ENCODE results near the gene SEMA5B.

SEMA5B gene

GRCh38 chr3:122967356-122967755 lies 60.2 kb downstream of the SEMA5B start:
- Histone ChIP-seq H3K4me1 (ENCODE audit: insufficient read depth, low read length, severe bottlenecking) (no peaks in the 10 kb centered on the region), H2AFZ (ENCODE audit: low read length) (no peak overlapping the region), H3K9ac (ENCODE audit: low read length) (no peak overlapping the region), H3K9me3 (ENCODE audit: low read length) (no peaks in the 10 kb centered on the region), H4K20me1 (ENCODE audit: insufficient read depth, low read length) (no peaks in the 10 kb centered on the region), H3K9me2 (ENCODE audit: low read depth, low read length) (no peaks in the 10 kb centered on the region), H3K36me3 (ENCODE audit: insufficient read depth, low read length) (no peaks in the 10 kb centered on the region), H3F3A (ENCODE audit: insufficient read depth, low read length) (no peaks in the 10 kb centered on the region), H3K4me3 (ENCODE audit: low read depth, low read length, poor library complexity, severe bottlenecking) (no peak overlapping the region), H3K79me2 (ENCODE audit: insufficient read depth, low read length) (no peaks in the 10 kb centered on the region), H3K27me3 (ENCODE audit: insufficient read depth, low read length) (peaks cover 5% of the 10 kb centered on the region; the same call in 1 of the 2 replicates), H3K27ac (ENCODE audit: low read depth, low read length, poor library complexity, severe bottlenecking) (no peak overlapping the region), H3K4me2 (ENCODE audit: low read length) (no peak overlapping the region)
- no peak for TF ChIP-seq CTCF (IDR thresholded peaks at IDR 0.05; ENCODE audit: low read length)
- TF ChIP-seq EZH2 (IDR thresholded peaks at IDR 0.05; ENCODE audit: borderline replicate concordance, low read length), result no peak

DNA sequence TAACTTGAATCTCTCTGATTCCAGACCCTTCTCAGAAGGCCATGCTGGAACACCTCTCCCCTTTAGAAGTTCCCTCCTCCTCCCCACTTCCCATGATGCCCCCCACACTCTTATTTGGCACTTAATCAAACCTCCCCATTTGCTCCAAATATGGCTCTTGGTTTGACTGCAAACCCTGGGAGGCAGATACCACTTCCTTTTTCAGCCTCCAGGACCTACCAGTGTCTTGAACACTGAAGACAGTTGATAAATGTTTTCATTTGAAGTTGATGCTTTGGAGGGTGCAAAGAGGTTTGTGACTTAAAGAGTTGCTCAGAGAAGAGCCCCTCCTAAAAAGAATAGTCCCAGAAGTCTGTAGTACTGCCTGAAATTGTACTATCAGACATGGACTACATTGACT lies 61.5 kb downstream of the SEMA5B start:
- H3F3A ChIP-seq (ENCODE audit: insufficient read depth, low read length), result no peaks in the 10 kb centered on the region
- H3K27me3 ChIP-seq (ENCODE audit: insufficient read depth, low read length), result no peaks in the 10 kb centered on the region
- no peaks in the 10 kb centered on the region for H3K79me2 ChIP-seq (ENCODE audit: insufficient read depth, low read length)
- H3K9me2 ChIP-seq (ENCODE audit: low read depth, low read length), result no peaks in the 10 kb centered on the region
- H2AFZ ChIP-seq (ENCODE audit: low read length), result no peak overlapping the region
- H3K36me3 ChIP-seq (ENCODE audit: insufficient read depth, low read length), result no peaks in the 10 kb centered on the region
- H3K9ac ChIP-seq (ENCODE audit: low read length), result no peak overlapping the region
- no peak overlapping the region for H3K4me3 ChIP-seq (ENCODE audit: low read depth, low read length, poor library complexity, severe bottlenecking)
- no peak overlapping the region for H3K4me2 ChIP-seq (ENCODE audit: low read length)
- TF ChIP-seq CTCF (IDR thresholded peaks at IDR 0.05; ENCODE audit: low read length), result no peak
- TF ChIP-seq EZH2 (IDR thresholded peaks at IDR 0.05; ENCODE audit: borderline replicate concordance, low read length), result no peak
- H3K27ac ChIP-seq (ENCODE audit: low read depth, low read length, poor library complexity, severe bottlenecking), result no peak overlapping the region
- no peaks in the 10 kb centered on the region for H3K4me1 ChIP-seq (ENCODE audit: insufficient read depth, low read length, severe bottlenecking)
- H4K20me1 ChIP-seq (ENCODE audit: insufficient read depth, low read length), result no peaks in the 10 kb centered on the region
- H3K9me3 ChIP-seq (ENCODE audit: low read length), result no peaks in the 10 kb centered on the region

- H2AFZ ChIP-seq (ENCODE audit: low read length), result no peak overlapping the region
- H3K27me3 ChIP-seq (ENCODE audit: insufficient read depth, low read length), result 0 out of 2 replicates have a peak, but pooled peaks cover 10% of the 10 kb centered on the region
- H3K4me1 ChIP-seq (ENCODE audit: insufficient read depth, low read length, severe bottlenecking), result no peaks in the 10 kb centered on the region
- TF ChIP-seq CTCF (IDR thresholded peaks at IDR 0.05; ENCODE audit: low read length) (no peak), EZH2 (IDR thresholded peaks at IDR 0.05; ENCODE audit: borderline replicate concordance, low read length) (no peak)
- H3K9me3 ChIP-seq (ENCODE audit: low read length), result no peaks in the 10 kb centered on the region
- no peaks in the 10 kb centered on the region for H3K79me2 ChIP-seq (ENCODE audit: insufficient read depth, low read length)
- H3K4me3 ChIP-seq (ENCODE audit: low read depth, low read length, poor library complexity, severe bottlenecking), result no peak overlapping the region
- H3F3A ChIP-seq (ENCODE audit: insufficient read depth, low read length), result no peaks in the 10 kb centered on the region
- H3K27ac ChIP-seq (ENCODE audit: low read depth, low read length, poor library complexity, severe bottlenecking), result no peak overlapping the region
- H3K9ac ChIP-seq (ENCODE audit: low read length), result no peak overlapping the region
- no peak overlapping the region for H3K4me2 ChIP-seq (ENCODE audit: low read length)
- no peaks in the 10 kb centered on the region for H3K9me2 ChIP-seq (ENCODE audit: low read depth, low read length)
- no peaks in the 10 kb centered on the region for H3K36me3 ChIP-seq (ENCODE audit: insufficient read depth, low read length)
- H4K20me1 ChIP-seq (ENCODE audit: insufficient read depth, low read length), result no peaks in the 10 kb centered on the region
Measured at GRCh38 chr3:122964811-122965210, 62.8 kb downstream of the SEMA5B start.
